ENCODE measurements around the gene PIK3C3.
"Not testable (repeated sequence)": the region's sequence is repeated elsewhere in the genome, so short reads cannot be mapped to it uniquely, and the experiment has no call there.

Gene PIK3C3

DNA sequence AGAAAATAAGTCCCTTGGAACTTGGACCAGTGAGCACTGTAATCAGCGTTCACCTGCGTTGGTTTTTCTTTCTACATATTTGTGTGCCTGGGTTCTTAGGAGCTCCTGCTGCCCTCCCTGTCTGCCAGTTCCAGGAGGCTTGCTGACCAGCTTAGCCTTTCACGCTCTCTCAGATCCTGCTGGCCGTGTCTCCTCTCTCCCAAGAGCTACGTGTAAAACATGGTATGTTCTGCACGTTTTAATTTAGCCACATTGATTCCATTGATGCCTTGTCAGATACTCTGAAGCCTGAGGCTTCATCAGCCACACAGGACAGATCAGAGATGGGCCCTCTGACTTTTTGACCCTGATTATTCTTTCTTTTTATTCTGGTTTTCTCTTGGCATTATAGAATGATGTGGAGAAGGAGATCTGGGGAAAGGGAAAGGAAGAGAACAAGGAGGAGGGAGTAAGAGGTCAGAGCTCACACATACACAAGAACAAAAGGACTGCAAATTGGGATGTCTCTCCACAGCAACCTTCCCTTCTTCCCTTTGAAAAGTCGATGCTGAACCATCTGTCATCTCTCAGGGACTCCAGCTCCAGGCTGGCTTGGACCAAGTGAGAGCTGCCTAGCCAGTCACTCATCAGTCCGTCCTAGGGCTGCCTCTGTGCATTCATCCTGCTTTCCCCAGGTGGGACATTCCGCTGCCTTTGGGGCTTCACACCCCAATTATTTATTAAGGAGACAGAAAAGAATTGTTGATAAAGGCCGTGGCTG, 152.8 kb downstream of the PIK3C3 start:
- H3K36me3 ChIP-seq (ENCODE audit: control insufficient read depth in 1 of 2, insufficient read depth in 2 of 2, low read length in 2 of 2), result no peaks in the 10 kb centered on the region
- H3K4me3 ChIP-seq (ENCODE audit: low read depth in 1 of 2, low read length in 2 of 2), result no peak overlapping the region
- H3K9ac ChIP-seq (ENCODE audit: low read depth in 1 of 2, low read length in 2 of 2), result no peak overlapping the region
- no peaks in the 10 kb centered on the region for H3K9me3 ChIP-seq (ENCODE audit: control insufficient read depth in 1 of 2, low read length in 2 of 2)
- no peaks in the 10 kb centered on the region for H3K27me3 ChIP-seq (ENCODE audit: control insufficient read depth in 1 of 2, insufficient read depth in 2 of 2, low read length in 2 of 2)
- H3K4me1 ChIP-seq (ENCODE audit: control insufficient read depth in 1 of 2, insufficient read depth in 2 of 2, low read length in 2 of 2), result no peaks in the 10 kb centered on the region
- H3K27ac ChIP-seq (ENCODE audit: low read depth, low read length), result no peak overlapping the region

DNA sequence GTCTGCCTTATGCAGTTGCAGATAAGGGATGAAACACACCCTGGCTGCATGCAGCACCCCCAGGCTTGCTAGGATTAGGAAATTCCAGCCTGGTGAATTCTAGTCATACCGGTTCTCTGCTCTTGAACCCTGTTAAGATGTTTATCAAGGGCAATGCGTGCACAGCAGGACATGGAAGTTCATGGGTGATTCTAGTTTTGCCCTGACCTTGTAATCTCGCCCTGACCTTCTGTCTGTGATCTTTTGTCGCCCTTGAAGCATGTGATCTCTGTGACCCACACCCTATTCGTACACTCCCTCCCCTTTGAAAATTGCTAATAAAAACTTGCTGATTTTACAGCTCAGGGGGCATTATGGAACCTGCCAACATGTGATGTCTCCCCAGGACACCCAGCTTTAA, 157.1 kb downstream of the PIK3C3 start:
- H3K36me3 ChIP-seq (ENCODE audit: control insufficient read depth in 1 of 2, insufficient read depth in 2 of 2, low read length in 2 of 2); H3K4me1 ChIP-seq (ENCODE audit: control insufficient read depth in 1 of 2, insufficient read depth in 2 of 2, low read length in 2 of 2); H3K9ac ChIP-seq (ENCODE audit: low read depth in 1 of 2, low read length in 2 of 2); H3K9me3 ChIP-seq (ENCODE audit: control insufficient read depth in 1 of 2, low read length in 2 of 2); H3K27ac ChIP-seq (ENCODE audit: low read depth, low read length); H3K27me3 ChIP-seq (ENCODE audit: control insufficient read depth in 1 of 2, insufficient read depth in 2 of 2, low read length in 2 of 2); H3K4me3 ChIP-seq (ENCODE audit: low read depth in 1 of 2, low read length in 2 of 2): not testable (repeated sequence)

DNA sequence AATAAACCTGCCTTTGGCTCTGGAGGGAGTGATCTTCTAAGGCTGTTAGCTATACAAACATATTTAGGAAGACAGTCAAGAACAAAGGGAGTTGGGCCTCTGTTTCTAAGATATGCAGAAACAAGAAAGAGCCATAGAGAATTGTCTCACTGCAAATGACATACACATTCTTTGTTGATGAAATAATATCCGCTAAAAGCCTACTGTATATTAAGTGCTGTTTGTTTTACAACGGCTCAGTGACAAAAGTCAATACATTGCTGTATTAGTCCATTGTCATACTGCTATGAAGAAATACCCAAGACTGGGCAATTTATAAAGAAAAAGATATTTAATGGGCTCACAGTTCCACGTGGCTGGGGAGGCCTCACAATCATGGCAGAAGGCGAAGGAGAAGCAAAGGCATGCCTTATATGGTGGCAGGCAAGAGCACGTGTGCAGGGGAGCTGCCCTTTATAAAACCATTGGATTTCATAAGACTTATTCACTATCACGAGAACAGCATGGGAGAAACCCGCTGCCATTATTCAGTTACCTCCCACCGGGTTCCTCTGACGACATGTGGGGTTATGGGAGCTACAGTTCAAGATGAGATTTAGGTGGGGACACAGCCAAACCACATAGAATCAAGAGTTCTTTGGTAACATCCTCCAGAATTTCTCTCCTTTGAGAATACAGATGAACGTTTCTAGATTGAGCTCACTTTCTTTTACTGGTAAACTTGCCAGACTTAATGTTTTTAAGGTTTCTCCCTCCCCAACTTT, 157.8 kb downstream of the PIK3C3 start:
- Histone ChIP-seq H3K27ac (ENCODE audit: low read depth, low read length) (no peak overlapping the region), H3K9ac (ENCODE audit: low read depth in 1 of 2, low read length in 2 of 2) (no peak overlapping the region), H3K9me3 (ENCODE audit: control insufficient read depth in 1 of 2, low read length in 2 of 2) (no peaks in the 10 kb centered on the region), H3K27me3 (ENCODE audit: control insufficient read depth in 1 of 2, insufficient read depth in 2 of 2, low read length in 2 of 2) (no peaks in the 10 kb centered on the region), H3K4me1 (ENCODE audit: control insufficient read depth in 1 of 2, insufficient read depth in 2 of 2, low read length in 2 of 2) (peaks cover 5 to 9% of the 10 kb centered on the region in 2 donors), H3K4me3 (ENCODE audit: low read depth in 1 of 2, low read length in 2 of 2) (no peak overlapping the region), H3K36me3 (ENCODE audit: control insufficient read depth in 1 of 2, insufficient read depth in 2 of 2, low read length in 2 of 2) (no peaks in the 10 kb centered on the region)

DNA sequence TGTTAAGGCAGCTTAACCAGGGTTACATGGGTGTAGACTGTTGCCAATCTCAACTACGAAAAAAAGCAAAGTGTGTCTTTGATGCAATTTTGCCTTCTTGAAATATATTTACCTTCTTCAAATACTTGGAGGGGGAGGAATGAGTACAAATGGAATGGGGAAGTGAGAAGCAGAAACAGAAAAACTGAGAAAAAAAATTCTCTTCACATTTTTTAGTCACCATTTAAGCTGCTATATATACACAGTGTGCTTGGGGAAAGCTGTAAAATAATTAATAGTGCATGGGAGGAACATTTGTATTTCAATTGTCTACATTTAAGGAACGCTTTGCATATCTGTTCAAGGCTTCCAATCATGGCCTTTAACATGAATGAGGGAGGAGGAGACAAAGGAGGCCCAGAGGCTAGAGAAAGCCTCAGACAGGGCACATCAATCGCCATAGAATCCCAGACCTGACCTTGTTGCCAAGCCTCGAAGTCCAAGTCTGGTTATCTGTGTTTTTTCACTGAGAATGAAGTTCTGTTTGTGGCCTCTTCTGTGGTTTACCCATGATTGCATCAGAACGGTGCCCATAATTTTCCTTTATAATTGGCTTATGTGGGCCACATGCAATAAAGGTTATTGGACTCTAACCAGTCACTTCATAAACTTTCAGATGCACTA, 158.6 kb downstream of the PIK3C3 start:
- H3K27ac ChIP-seq (ENCODE audit: low read depth, low read length), result no peak overlapping the region
- H3K27me3 ChIP-seq (ENCODE audit: control insufficient read depth in 1 of 2, insufficient read depth in 2 of 2, low read length in 2 of 2), result no peaks in the 10 kb centered on the region
- no peaks in the 10 kb centered on the region for H3K9me3 ChIP-seq (ENCODE audit: control insufficient read depth in 1 of 2, low read length in 2 of 2)
- no peaks in the 10 kb centered on the region for H3K36me3 ChIP-seq (ENCODE audit: control insufficient read depth in 1 of 2, insufficient read depth in 2 of 2, low read length in 2 of 2)
- H3K9ac ChIP-seq (ENCODE audit: low read depth in 1 of 2, low read length in 2 of 2), result no peak overlapping the region
- no peak overlapping the region for H3K4me3 ChIP-seq (ENCODE audit: low read depth in 1 of 2, low read length in 2 of 2)
- H3K4me1 ChIP-seq (ENCODE audit: control insufficient read depth in 1 of 2, insufficient read depth in 2 of 2, low read length in 2 of 2), result peaks cover 5 to 9% of the 10 kb centered on the region in 2 donors

DNA sequence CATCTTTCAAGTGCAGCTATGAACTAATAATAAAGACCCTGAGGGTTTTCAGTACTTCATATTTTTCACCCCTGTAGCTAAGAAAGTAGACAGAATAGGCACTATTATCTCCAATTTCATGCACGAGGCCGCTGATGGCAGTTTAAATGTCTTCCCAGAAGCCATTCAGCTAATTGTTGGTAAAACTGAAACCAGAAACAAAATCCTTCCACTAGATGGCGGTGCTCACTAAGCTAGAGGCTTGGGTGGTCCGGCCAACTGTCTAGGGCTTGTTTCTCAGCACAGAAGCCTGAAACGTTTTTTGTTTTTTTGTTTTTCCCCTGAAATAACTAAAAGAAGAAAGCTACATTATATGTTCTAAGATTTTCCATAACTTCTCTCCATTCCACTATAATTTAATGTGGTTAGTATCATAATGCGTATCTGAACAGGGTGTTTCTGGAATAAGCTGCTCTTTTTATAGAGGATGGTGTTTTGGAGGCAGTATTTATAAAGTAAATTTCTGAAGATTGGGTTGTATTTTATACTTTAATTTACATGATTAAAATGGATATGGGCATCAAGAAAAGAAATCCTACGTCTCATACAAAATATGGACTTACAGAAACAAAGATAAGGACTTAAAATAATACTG, 159.4 kb downstream of the PIK3C3 start:
- Histone ChIP-seq H3K27me3 (ENCODE audit: control insufficient read depth in 1 of 2, insufficient read depth in 2 of 2, low read length in 2 of 2) (no peaks in the 10 kb centered on the region), H3K4me1 (ENCODE audit: control insufficient read depth in 1 of 2, insufficient read depth in 2 of 2, low read length in 2 of 2) (peaks cover 5 to 9% of the 10 kb centered on the region in 2 donors), H3K9me3 (ENCODE audit: control insufficient read depth in 1 of 2, low read length in 2 of 2) (no peaks in the 10 kb centered on the region), H3K4me3 (ENCODE audit: low read depth in 1 of 2, low read length in 2 of 2) (no peak overlapping the region), H3K36me3 (ENCODE audit: control insufficient read depth in 1 of 2, insufficient read depth in 2 of 2, low read length in 2 of 2) (no peaks in the 10 kb centered on the region), H3K27ac (ENCODE audit: low read depth, low read length) (no peak overlapping the region), H3K9ac (ENCODE audit: low read depth in 1 of 2, low read length in 2 of 2) (no peak overlapping the region)

DNA sequence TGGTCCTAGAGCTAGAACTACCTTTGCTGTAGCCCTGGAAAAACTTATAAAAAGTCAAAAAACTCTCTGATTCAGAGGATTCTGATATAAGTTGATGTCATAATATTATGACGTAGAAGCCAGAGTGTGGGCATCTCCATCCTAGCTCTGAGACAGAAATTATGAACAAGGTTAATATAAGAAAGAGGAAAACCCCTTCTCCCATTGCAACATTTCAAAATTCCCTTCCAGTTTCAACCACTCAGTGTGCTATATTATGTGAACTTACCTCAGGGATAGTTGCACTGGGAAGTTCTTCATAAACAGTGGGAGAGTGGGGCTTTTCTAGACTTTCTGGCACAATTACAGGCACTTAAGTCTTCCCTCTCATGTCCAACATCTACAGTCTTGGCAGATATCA, 171.6 kb downstream of the PIK3C3 start:
- no peaks in the 10 kb centered on the region for H3K4me1 ChIP-seq (ENCODE audit: control insufficient read depth in 1 of 2, insufficient read depth in 2 of 2, low read length in 2 of 2)

DNA sequence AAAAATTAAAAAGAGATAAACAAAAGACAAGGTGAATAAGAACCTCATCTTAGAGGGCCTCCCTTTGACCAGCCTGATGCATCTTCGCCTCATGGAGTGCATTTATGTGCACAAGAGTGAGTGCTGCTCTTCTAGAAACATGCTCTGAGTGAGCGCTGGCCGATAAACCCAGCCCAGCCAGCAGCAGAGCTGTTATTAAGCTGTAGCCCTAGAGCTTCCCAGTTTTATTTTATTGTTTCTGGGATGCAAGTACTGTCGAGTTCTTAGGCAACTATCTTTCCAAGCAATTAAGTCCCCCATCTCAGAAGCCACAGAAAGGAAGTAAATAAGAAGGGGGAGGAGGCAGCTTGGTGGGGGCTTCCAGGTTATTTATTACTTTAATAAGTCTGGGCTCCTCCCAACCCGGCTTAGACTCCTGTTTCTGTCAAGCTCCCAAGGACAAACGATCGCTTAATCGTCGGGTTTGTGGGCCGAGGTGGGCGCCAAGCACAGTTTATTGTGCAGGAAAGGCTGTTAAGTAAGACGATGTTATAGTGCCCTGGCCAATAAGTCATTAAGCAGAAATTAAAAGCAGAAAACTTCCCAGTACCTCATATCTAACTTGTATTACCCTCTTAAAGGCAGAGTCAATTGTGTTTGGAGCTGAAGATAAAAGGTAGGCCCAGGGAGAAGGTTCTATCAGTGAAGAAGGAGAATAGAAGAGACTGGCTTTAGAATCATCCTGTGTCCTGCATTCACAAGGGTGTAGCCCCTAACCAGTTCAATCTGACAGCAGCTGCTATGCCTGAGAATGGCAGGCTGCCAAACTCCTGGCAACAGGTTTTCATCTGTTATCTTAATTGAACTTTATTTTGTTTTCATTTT, 176.3 kb downstream of the PIK3C3 start:
- no peaks in the 10 kb centered on the region for H3K4me1 ChIP-seq (ENCODE audit: control insufficient read depth in 1 of 2, insufficient read depth in 2 of 2, low read length in 2 of 2)
- H3K27me3 ChIP-seq (ENCODE audit: control insufficient read depth in 1 of 2, insufficient read depth in 2 of 2, low read length in 2 of 2), result no peaks in the 10 kb centered on the region
- no peak overlapping the region for H3K9ac ChIP-seq (ENCODE audit: low read depth in 1 of 2, low read length in 2 of 2)
- H3K27ac ChIP-seq (ENCODE audit: low read depth, low read length), result no peak overlapping the region
- no peak overlapping the region for H3K4me3 ChIP-seq (ENCODE audit: low read depth in 1 of 2, low read length in 2 of 2)
- H3K9me3 ChIP-seq (ENCODE audit: control insufficient read depth in 1 of 2, low read length in 2 of 2), result no peaks in the 10 kb centered on the region
- H3K36me3 ChIP-seq (ENCODE audit: control insufficient read depth in 1 of 2, insufficient read depth in 2 of 2, low read length in 2 of 2), result no peaks in the 10 kb centered on the region

More for the DNA sequence above, 171.6 kb downstream of the PIK3C3 start:
- Histone ChIP-seq H3K27ac (ENCODE audit: low read depth, low read length) (no peak overlapping the region), H3K27me3 (ENCODE audit: control insufficient read depth in 1 of 2, insufficient read depth in 2 of 2, low read length in 2 of 2) (no peaks in the 10 kb centered on the region), H3K9me3 (ENCODE audit: control insufficient read depth in 1 of 2, low read length in 2 of 2) (no peaks in the 10 kb centered on the region), H3K36me3 (ENCODE audit: control insufficient read depth in 1 of 2, insufficient read depth in 2 of 2, low read length in 2 of 2) (no peaks in the 10 kb centered on the region), H3K4me3 (ENCODE audit: low read depth in 1 of 2, low read length in 2 of 2) (no peak overlapping the region), H3K9ac (ENCODE audit: low read depth in 1 of 2, low read length in 2 of 2) (no peak overlapping the region)

DNA sequence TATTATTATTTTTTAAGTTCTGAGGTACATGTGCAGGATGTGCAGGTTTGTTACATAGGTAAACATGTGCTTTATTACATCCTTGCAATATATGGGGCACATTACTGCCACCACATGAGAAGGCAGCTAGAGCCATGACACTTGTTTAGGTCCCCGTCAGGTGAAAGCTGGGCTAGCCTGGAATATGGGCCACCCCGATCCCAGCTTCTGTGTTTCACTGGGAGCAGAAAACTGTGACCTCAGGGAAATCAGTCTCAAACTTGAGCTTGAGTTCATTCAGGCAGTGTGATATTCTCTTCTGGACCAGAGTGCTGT, 176.9 kb downstream of the PIK3C3 start:
- no peak overlapping the region for H3K9ac ChIP-seq (ENCODE audit: low read depth in 1 of 2, low read length in 2 of 2)
- no peaks in the 10 kb centered on the region for H3K9me3 ChIP-seq (ENCODE audit: control insufficient read depth in 1 of 2, low read length in 2 of 2)
- H3K4me1 ChIP-seq (ENCODE audit: control insufficient read depth in 1 of 2, insufficient read depth in 2 of 2, low read length in 2 of 2), result no peaks in the 10 kb centered on the region
- H3K36me3 ChIP-seq (ENCODE audit: control insufficient read depth in 1 of 2, insufficient read depth in 2 of 2, low read length in 2 of 2), result no peaks in the 10 kb centered on the region
- no peaks in the 10 kb centered on the region for H3K27me3 ChIP-seq (ENCODE audit: control insufficient read depth in 1 of 2, insufficient read depth in 2 of 2, low read length in 2 of 2)
- no peak overlapping the region for H3K27ac ChIP-seq (ENCODE audit: low read depth, low read length)
- H3K4me3 ChIP-seq (ENCODE audit: low read depth in 1 of 2, low read length in 2 of 2), result no peak overlapping the region
